GM12878 (cell line): ENCODE measurements around the gene BAG5. TPM values are rescaled to one million over a fixed set of nuclear protein-coding genes. Genes with fewer than 3 reads are reported as not detected.

Experiments
- ATF7 ChIP-seq: fragments of 450-650 bp; IDR thresholded peaks from 2 replicates; pipeline ENCODE4 v1.6.1; 2016; ENCODE audit warnings: low read depth, mild to moderate bottlenecking
- CBX3 ChIP-seq: fragments of 200-600 bp; sonication (generic); IDR thresholded peaks from 2 replicates; pipeline ENCODE4 v1.6.1; 2016; ENCODE audit warnings: low read depth, borderline replicate concordance
- CEBPZ ChIP-seq: fragments of 150-350 bp; IDR thresholded peaks from 2 replicates; pipeline ENCODE4 v1.6.1; 2016; ENCODE audit warnings: low read depth, low read length
- EGR1 ChIP-seq, 2 experiments: IDR thresholded peaks; 1 replicate in 1 of 2; 2 replicates in 1 of 2; pipeline ENCODE4 v1.6.1; 2011 to 2012; ENCODE audit warnings: low read depth in 2 of 2, low read length in 2 of 2, borderline replicate concordance in 1 of 2, mild to moderate bottlenecking in 1 of 2, moderate library complexity in 1 of 2
- GABPA ChIP-seq: IDR thresholded peaks from 2 replicates; pipeline ENCODE4 v1.6.1; 2014; ENCODE audit warnings: antibody characterized with exemption, low read depth, mild to moderate bottlenecking, inconsistent platforms
- HCFC1 ChIP-seq: fragments of 150-350 bp; IDR thresholded peaks from 2 replicates; pipeline ENCODE4 v1.6.1; 2014; ENCODE audit warnings: low read length
- RBBP5 ChIP-seq: fragments of 200-600 bp; sonication (generic); conservative IDR thresholded peaks from 2 replicates; pipeline ENCODE4 v1.6.1; 2016
- RELB ChIP-seq: fragments of 450-650 bp; IDR thresholded peaks from 2 replicates; pipeline ENCODE4 v1.6.1; 2017; ENCODE audit warnings: low read depth, mild to moderate bottlenecking, moderate library complexity
- WRNIP1 ChIP-seq: IDR thresholded peaks from 2 replicates; pipeline ENCODE4 v1.6.1; 2011; ENCODE audit warnings: low read depth, low read length, improper control_type of control experiment, borderline replicate concordance
- ZBED1 ChIP-seq: IDR thresholded peaks from 2 replicates; pipeline ENCODE4 v1.6.1; 2016; ENCODE audit warnings: borderline replicate concordance
- ZBTB11 ChIP-seq: fragments of 450-650 bp; formaldehyde crosslinking; IDR thresholded peaks from 2 replicates; pipeline ENCODE4 v1.5.0; 2022; ENCODE audit warnings: mild to moderate bottlenecking, missing genetic modification characterization
- ZNF217 ChIP-seq: fragments of 450-650 bp; IDR thresholded peaks from 2 replicates; pipeline ENCODE4 v1.6.1; 2017; ENCODE audit warnings: antibody characterized with exemption, mild to moderate bottlenecking
- ZNF384 ChIP-seq: IDR thresholded peaks from 2 replicates; pipeline ENCODE4 v1.6.1; 2012; ENCODE audit warnings: low read depth, mild to moderate bottlenecking, low read length, improper control_type of control experiment, borderline replicate concordance
- polyA plus RNA-seq, 11 experiments: library from polyadenylated mRNA; depleted of rRNA in 4 of 11; unstranded in 6 of 11; stranded (reverse) in 5 of 11; fragments of >200 nt; fragmentation: Nextera tagmentation in 4 of 11; fragmentation: Illumina TruSeq in 1 of 11; extraction: Ambion mirVana in 4 of 11; extraction: Trizol in 1 of 11; gene quantifications; 1 replicate in 1 of 11; 2 replicates in 10 of 11; pipeline versions ENCODE4 v1.2.1 to v1.2.3, GENCODE V29; 2011 to 2016; ENCODE audit warnings: inconsistent platforms in 2 of 11, missing spikeins in 2 of 11, low read depth in 1 of 11
- total RNA-seq, 4 experiments: library from RNA; depleted of rRNA in 3 of 4; stranded (reverse); fragments of >200 nt in 3 of 4; fragmentation: Illumina TruSeq in 1 of 4; extraction: Trizol in 1 of 4; gene quantifications; 2 replicates each; pipeline versions ENCODE4 v1.2.1 to v1.2.3, GENCODE V29; 2013 to 2021
- TF ChIP-seq, protein P1 (sequence below): fragments of 450-650 bp; IDR thresholded peaks from 2 replicates; pipeline ENCODE4 v1.6.1; 2017; ENCODE audit warnings: mild to moderate bottlenecking
- TF ChIP-seq, protein P2 (sequence below): fragments of 450-650 bp; IDR thresholded peaks from 2 replicates; pipeline ENCODE4 v1.6.1; 2017; ENCODE audit warnings: mild to moderate bottlenecking, moderate library complexity

BAG5 gene
- total and polyA plus RNA-seq, 10 of the 15 experiments (the other 5 are each of a cell fraction or from before 2014, with no cell fraction given): 9.9 to 30.5 (median 20.1) TPM

- TF ChIP-seq CBX3 (no peak), CEBPZ (no peak), HCFC1 (no peak), ZNF384 (no peak), GABPA (no peak), RELB (peak; percentile 60; the same call in 1 of the 2 replicates), WRNIP1 (no peak), ZBTB11 (CRISPR knock-in tag) (no peak), ZNF217 (no peak), RBBP5 (no peak), ZBED1 (no peak), ATF7 (no peak), EGR1 (IDR thresholded peaks at IDR 0.05; ENCODE audit: borderline replicate concordance in 1 of 2, low read depth in 2 of 2, low read length in 2 of 2) (0 out of 3 replicates have a peak, but pooled peaks of 1 of the 2 experiments have one; percentile 33)
- TF ChIP-seq, protein P1, sequence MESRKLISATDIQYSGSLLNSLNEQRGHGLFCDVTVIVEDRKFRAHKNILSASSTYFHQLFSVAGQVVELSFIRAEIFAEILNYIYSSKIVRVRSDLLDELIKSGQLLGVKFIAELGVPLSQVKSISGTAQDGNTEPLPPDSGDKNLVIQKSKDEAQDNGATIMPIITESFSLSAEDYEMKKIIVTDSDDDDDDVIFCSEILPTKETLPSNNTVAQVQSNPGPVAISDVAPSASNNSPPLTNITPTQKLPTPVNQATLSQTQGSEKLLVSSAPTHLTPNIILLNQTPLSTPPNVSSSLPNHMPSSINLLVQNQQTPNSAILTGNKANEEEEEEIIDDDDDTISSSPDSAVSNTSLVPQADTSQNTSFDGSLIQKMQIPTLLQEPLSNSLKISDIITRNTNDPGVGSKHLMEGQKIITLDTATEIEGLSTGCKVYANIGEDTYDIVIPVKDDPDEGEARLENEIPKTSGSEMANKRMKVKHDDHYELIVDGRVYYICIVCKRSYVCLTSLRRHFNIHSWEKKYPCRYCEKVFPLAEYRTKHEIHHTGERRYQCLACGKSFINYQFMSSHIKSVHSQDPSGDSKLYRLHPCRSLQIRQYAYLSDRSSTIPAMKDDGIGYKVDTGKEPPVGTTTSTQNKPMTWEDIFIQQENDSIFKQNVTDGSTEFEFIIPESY: no peak
- TF ChIP-seq, protein P2, sequence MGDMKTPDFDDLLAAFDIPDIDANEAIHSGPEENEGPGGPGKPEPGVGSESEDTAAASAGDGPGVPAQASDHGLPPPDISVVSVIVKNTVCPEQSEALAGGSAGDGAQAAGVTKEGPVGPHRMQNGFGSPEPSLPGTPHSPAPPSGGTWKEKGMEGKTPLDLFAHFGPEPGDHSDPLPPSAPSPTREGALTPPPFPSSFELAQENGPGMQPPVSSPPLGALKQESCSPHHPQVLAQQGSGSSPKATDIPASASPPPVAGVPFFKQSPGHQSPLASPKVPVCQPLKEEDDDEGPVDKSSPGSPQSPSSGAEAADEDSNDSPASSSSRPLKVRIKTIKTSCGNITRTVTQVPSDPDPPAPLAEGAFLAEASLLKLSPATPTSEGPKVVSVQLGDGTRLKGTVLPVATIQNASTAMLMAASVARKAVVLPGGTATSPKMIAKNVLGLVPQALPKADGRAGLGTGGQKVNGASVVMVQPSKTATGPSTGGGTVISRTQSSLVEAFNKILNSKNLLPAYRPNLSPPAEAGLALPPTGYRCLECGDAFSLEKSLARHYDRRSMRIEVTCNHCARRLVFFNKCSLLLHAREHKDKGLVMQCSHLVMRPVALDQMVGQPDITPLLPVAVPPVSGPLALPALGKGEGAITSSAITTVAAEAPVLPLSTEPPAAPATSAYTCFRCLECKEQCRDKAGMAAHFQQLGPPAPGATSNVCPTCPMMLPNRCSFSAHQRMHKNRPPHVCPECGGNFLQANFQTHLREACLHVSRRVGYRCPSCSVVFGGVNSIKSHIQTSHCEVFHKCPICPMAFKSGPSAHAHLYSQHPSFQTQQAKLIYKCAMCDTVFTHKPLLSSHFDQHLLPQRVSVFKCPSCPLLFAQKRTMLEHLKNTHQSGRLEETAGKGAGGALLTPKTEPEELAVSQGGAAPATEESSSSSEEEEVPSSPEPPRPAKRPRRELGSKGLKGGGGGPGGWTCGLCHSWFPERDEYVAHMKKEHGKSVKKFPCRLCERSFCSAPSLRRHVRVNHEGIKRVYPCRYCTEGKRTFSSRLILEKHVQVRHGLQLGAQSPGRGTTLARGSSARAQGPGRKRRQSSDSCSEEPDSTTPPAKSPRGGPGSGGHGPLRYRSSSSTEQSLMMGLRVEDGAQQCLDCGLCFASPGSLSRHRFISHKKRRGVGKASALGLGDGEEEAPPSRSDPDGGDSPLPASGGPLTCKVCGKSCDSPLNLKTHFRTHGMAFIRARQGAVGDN: no peak
Observed at GRCh38 chr14:103606963-103607668, 44.7 kb upstream of the BAG5 start (continued).
